ENCODE results near the gene CCDC158. TPM values are rescaled to one million over a fixed set of nuclear protein-coding genes. Genes with fewer than 3 reads are reported as not detected.

CCDC158 gene
- total RNA-seq = not detected in 2 replicates

GRCh38 chr4:76420762-76421581 is at the start of gene CCDC158:
CCDC158 (minus strand) TSS chr4:76421141; CDS start chr4:76403207, 17,934 bp downstream.

DNA sequence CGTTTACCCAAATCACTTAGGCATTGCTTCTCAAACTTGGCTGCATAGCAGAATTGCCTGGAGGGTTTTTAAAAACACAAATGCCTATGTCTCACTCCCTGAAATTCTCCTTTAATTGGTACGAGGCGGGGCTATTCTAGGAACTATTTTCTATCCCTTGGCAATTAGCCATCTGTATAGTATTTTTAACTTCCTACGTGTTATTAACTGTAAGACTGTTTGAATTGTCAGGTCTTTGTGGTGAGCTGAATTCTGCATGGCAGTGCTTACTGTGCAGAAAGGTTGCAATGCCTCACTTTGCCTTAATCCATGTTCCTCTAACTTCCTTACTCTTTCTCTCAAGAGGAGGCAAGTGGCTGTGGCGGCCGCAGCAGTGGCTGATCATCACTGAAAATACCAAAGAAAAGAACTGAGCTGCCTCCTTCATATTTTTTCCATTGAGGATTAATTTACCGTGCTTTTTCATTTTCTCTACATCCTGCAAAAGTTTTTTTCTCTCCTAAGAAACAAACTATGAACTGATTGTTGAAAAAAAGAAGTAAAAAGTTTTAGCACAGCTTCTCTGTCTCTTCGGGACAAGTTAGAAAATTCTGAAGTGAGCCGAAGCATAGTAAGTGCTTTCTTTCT is 14.1 kb upstream of the CCDC158 start, which contains the start of gene SHROOM3:
TSS of gene SHROOM3 (plus strand) at position 329 of the 627 bp plus-strand sequence. CDS start 824 bp downstream, outside the sequence.

DNA sequence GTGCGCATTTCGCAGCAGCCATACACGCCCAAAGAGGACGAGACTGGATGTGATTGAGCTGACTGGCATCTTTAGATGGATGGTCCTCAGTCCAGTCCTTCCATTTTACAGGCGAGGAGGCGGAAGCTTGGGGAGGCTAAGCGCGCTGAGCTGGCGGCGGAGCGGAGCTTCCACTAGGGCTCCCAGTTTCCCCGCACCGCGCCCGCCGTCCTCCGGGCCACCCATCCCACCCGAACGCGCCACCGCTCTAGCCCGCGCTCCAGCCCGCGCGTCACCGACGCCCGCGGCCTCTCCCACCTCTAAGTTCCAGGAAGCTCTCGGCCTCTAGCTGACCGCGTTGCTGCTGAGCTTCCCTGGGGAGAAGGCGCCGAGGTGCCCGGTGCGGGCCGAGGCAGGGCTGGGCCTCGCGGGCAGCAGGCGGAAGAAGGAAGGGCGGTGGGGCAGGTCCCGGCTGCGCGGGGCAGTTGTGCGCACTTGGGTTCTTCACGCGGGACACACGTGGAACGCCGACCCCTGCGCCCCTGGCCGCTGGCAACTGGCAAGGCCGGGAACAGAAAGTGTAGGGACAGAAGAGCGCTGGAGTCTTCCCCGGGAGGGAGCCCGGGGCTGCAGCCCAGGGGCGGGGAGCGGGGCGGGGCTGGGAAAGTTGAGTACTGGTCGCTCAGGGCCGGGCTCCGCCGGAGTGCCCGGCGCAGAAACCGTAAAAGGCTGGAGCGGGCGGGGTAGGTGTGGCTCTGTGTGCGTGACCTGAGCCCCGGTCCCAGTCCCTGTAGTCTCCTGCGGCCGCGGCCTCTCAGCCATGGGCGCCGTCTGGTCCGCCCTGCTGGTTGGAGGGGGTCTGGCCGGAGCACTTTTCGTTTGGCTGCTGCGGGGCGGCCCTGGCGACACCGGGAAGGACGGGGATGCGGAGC is 114.7 kb downstream of the CCDC158 start, which contains the start of gene STBD1:
TSS of gene STBD1 (plus strand) at position 763 of the 911 bp plus-strand sequence. CDS start at position 800, 37 bp downstream.

Small RNA genes within 50 kb of the gene (small RNA-seq; reads per million reads assigned to genes)
- gene RF00278 (not detected), gene RNU6-1000P (not detected)

Other genes with a start within 250 kb of the CCDC158 start
- 179 and 186 TPM in 2 replicates for gene SCARB2, start 207.3 kb downstream of the CCDC158 start, total RNA-seq
- 0.13 TPM in 1 of 2 replicates, not detected in the other for gene FAM47E, start 169.4 kb downstream of the CCDC158 start, total RNA-seq
- 1.7 and 2.9 TPM in 2 replicates for gene STBD1, start 114.4 kb downstream of the CCDC158 start, total RNA-seq
- gene SHROOM3, start 14.1 kb upstream of the CCDC158 start, total RNA-seq = 5.1 and 10.2 TPM in 2 replicates

All from thoracic aorta endothelial cell (primary cell).